A549 (cell line): ENCODE results near the gene MAP2K6. TPM values are rescaled to one million over a fixed set of nuclear protein-coding genes. Genes with fewer than 3 reads are reported as not detected.

Source experiments
- ATAC-seq, 2 experiments: fragments of 200-7000 bp in 1 of 2; fragments of >200 bp in 1 of 2; cut with Nextera tagmentation in 1 of 2; cut with Tn5 transposase in 1 of 2; 3 replicates each; pipeline versions ENCODE4 v1.8.0 to v1.9.1; 2018 to 2020; ENCODE audit warnings: mild to moderate bottlenecking in 1 of 2, moderate library complexity in 1 of 2
- CTCF ChIA-PET: fragments of 300-600 bp; sonication (Branson Sonifier 250); formaldehyde crosslinking; extraction: SDS; loops from one replicate; lab custom pipeline; 2021; ENCODE audit warnings: antibody characterized with exemption, inconsistent platforms; lab: Yijun Ruan, JAX
- POLR2A ChIA-PET: fragments of 350-600 bp; formaldehyde crosslinking; extraction: SDS; loops from one replicate; lab custom pipeline; 2021; ENCODE audit warnings: antibody characterized with exemption, inconsistent platforms; lab: Yijun Ruan, JAX
- DNase-seq, 2 experiments: peaks; one replicate each; pipeline versions ENCODE4 v3.0.0 to v3.0.0-alpha.2; 2011 to 2016; ENCODE audit warnings: low read depth in 1 of 2, low spot score in 1 of 2
- FAIRE-seq: peaks from 2 replicates; lab custom pipeline; 2011; peaks lifted over from hg19 to GRCh38; lab: Jason Lieb, UNC
- H3K27ac ChIP-seq, 2 experiments: fragments of >200 bp; sonication (Bioruptor Twin); formaldehyde crosslinking; 3 replicates each; pipeline ENCODE4 v1.5.1; 2016 to 2017
- H3K4me1 ChIP-seq: fragments of >200 bp; sonication (Bioruptor Twin); formaldehyde crosslinking; 3 replicates; pipeline ENCODE4 v1.6.1; 2016
- H3K4me2 ChIP-seq: fragments of >200 bp; sonication (Bioruptor Twin); formaldehyde crosslinking; 3 replicates; pipeline ENCODE4 v1.6.1; 2016
- H3K4me3 ChIP-seq: fragments of >200 bp; sonication (Bioruptor Twin); formaldehyde crosslinking; 3 replicates; pipeline ENCODE4 v1.5.1; 2016
- H3K9me3 ChIP-seq: fragments of >200 bp; sonication (Bioruptor Twin); formaldehyde crosslinking; 3 replicates; pipeline ENCODE4 v1.6.1; 2016
- CBX2 ChIP-seq: fragments of 200-600 bp; sonication (generic); IDR thresholded peaks from 2 replicates; pipeline ENCODE4 v1.6.1; 2016; ENCODE audit warnings: low read depth, mild to moderate bottlenecking, borderline replicate concordance
- CHD2 ChIP-seq: fragments of 150-350 bp; IDR thresholded peaks from 2 replicates; pipeline ENCODE4 v1.6.1; 2014; ENCODE audit warnings: low read length; ENCODE audit not compliant: partially characterized antibody
- CHD4 ChIP-seq: fragments of 200-600 bp; sonication (generic); IDR thresholded peaks from 2 replicates; pipeline ENCODE4 v1.6.1; 2016; ENCODE audit warnings: antibody characterized with exemption, mild to moderate bottlenecking, borderline replicate concordance
- EHF ChIP-seq: fragments of 250-450 bp; sonication (Bioruptor Pico); IDR thresholded peaks from 2 replicates; pipeline ENCODE4 v1.5.0; 2020; ENCODE audit warnings: mild to moderate bottlenecking
- EHMT2 ChIP-seq: fragments of 200-600 bp; sonication (generic); IDR thresholded peaks from 2 replicates; pipeline ENCODE4 v1.6.1; 2016; ENCODE audit warnings: antibody characterized with exemption, low read depth, mild to moderate bottlenecking, moderate library complexity
- ELK1 ChIP-seq: fragments of 150-350 bp; IDR thresholded peaks from 2 replicates; pipeline ENCODE4 v1.6.1; 2014; ENCODE audit warnings: low read depth, mild to moderate bottlenecking, low read length
- EP300 ChIP-seq, 2 experiments: fragments of >200 bp; sonication (Bioruptor Twin); formaldehyde crosslinking; IDR thresholded peaks; 2 replicates in 1 of 2; 3 replicates in 1 of 2; pipeline ENCODE4 v1.6.1; 2016 to 2017
- FOSB ChIP-seq: fragments of 250-450 bp; sonication (Bioruptor Pico); IDR thresholded peaks from 2 replicates; pipeline ENCODE4 v1.5.0; 2020; ENCODE audit warnings: mild to moderate bottlenecking, moderate library complexity
- FOSL2 ChIP-seq, 2 experiments: fragments of 450-650 bp in 1 of 2; fragments of >200 bp in 1 of 2; sonication (Bioruptor Twin) in 1 of 2; formaldehyde crosslinking; IDR thresholded peaks; 2 replicates each; pipeline versions ENCODE4 v1.5.0 to v1.6.1; 2016 to 2020; ENCODE audit warnings: mild to moderate bottlenecking in 1 of 2, moderate library complexity in 1 of 2
- FOXS1 ChIP-seq: fragments of 250-450 bp; sonication (Bioruptor Pico); IDR thresholded peaks from 2 replicates; pipeline ENCODE4 v1.5.0; 2020; ENCODE audit warnings: mild to moderate bottlenecking, moderate library complexity
- GATA3 ChIP-seq: IDR thresholded peaks from 2 replicates; pipeline ENCODE4 v1.6.1; 2012; ENCODE audit warnings: borderline replicate concordance
- HOXB13 ChIP-seq: fragments of 250-450 bp; sonication (Bioruptor Pico); IDR thresholded peaks from 2 replicates; pipeline ENCODE4 v1.5.0; 2020; ENCODE audit warnings: low read depth, mild to moderate bottlenecking, moderate library complexity
- HOXB5 ChIP-seq: fragments of 250-450 bp; sonication (Bioruptor Pico); IDR thresholded peaks from 2 replicates; pipeline ENCODE4 v1.5.0; 2020; ENCODE audit warnings: mild to moderate bottlenecking, moderate library complexity
- JUN ChIP-seq, 2 experiments: fragments of >200 bp; sonication (Bioruptor Twin); formaldehyde crosslinking; IDR thresholded peaks; 2 replicates in 1 of 2; 3 replicates in 1 of 2; pipeline ENCODE4 v1.6.1; 2016 to 2017
- JUNB ChIP-seq: fragments of >200 bp; sonication (Bioruptor Twin); formaldehyde crosslinking; IDR thresholded peaks from 2 replicates; pipeline ENCODE4 v1.6.1; 2016
- MAX ChIP-seq: IDR thresholded peaks from 2 replicates; pipeline ENCODE4 v1.6.1; 2012
- PHF8 ChIP-seq: fragments of 200-600 bp; sonication (generic); IDR thresholded peaks from 2 replicates; pipeline ENCODE4 v1.6.1; 2016; ENCODE audit warnings: low read depth, mild to moderate bottlenecking, antibody characterized with exemption, moderate library complexity, borderline replicate concordance
- RARB ChIP-seq: fragments of 250-450 bp; sonication (Bioruptor Pico); IDR thresholded peaks from 2 replicates; pipeline ENCODE4 v1.8.0; 2021; ENCODE audit warnings: mild to moderate bottlenecking, moderate library complexity
- RCOR1 ChIP-seq: fragments of 150-350 bp; IDR thresholded peaks from 2 replicates; pipeline ENCODE4 v1.6.1; 2014; ENCODE audit warnings: antibody characterized with exemption, low read length, low read depth
- REST ChIP-seq: fragments of 200-600 bp; sonication (generic); IDR thresholded peaks from 2 replicates; pipeline ENCODE4 v1.6.1; 2016; ENCODE audit warnings: antibody characterized with exemption, mild to moderate bottlenecking, moderate library complexity
- RFX5 ChIP-seq: fragments of 450-650 bp; IDR thresholded peaks from 2 replicates; pipeline ENCODE4 v1.7.1; 2014; ENCODE audit warnings: antibody characterized with exemption, mild to moderate bottlenecking, moderate library complexity
- RNF2 ChIP-seq: fragments of 200-600 bp; sonication (generic); IDR thresholded peaks from 2 replicates; pipeline ENCODE4 v1.6.1; 2016; ENCODE audit warnings: low read depth, mild to moderate bottlenecking, antibody characterized with exemption, moderate library complexity, borderline replicate concordance
- SMC3 ChIP-seq: fragments of >200 bp; sonication (Bioruptor Twin); formaldehyde crosslinking; IDR thresholded peaks from 3 replicates; pipeline ENCODE4 v1.6.1; 2018; ENCODE audit warnings: inconsistent platforms
- SREBF2 ChIP-seq: fragments of 450-650 bp; IDR thresholded peaks from 2 replicates; pipeline ENCODE4 v1.6.1; 2014; ENCODE audit warnings: mild to moderate bottlenecking, moderate library complexity
- TP53 ChIP-seq: fragments of 250-450 bp; sonication (Bioruptor Pico); IDR thresholded peaks from 2 replicates; pipeline ENCODE4 v1.5.0; 2021; ENCODE audit warnings: mild to moderate bottlenecking, moderate library complexity
- USF2 ChIP-seq: fragments of 450-650 bp; IDR thresholded peaks from 2 replicates; pipeline ENCODE4 v1.6.1; 2014; ENCODE audit warnings: antibody characterized with exemption
- ZC3H11A ChIP-seq: fragments of 450-650 bp; IDR thresholded peaks from 2 replicates; pipeline ENCODE4 v1.6.1; 2014; ENCODE audit warnings: antibody characterized with exemption, mild to moderate bottlenecking
- ZNF302 ChIP-seq: fragments of 250-450 bp; sonication (Bioruptor Pico); IDR thresholded peaks from 2 replicates; pipeline ENCODE4 v1.9.0; 2021; ENCODE audit warnings: inconsistent platforms, mild to moderate bottlenecking, moderate library complexity
- ZSCAN20 ChIP-seq: fragments of 250-450 bp; sonication (Bioruptor Pico); IDR thresholded peaks from 2 replicates; pipeline ENCODE4 v1.8.0; 2022; ENCODE audit warnings: mild to moderate bottlenecking, moderate library complexity
- whole genome bisulfite sequencing: methylation state at CpG from one replicate; pipeline ENCODE4 v1.1.6; 2017; ENCODE audit errors: missing lambda C conversion rate; 5-methylcytosine and 5-hydroxymethylcytosine counted together
- polyA plus RNA-seq, 4 experiments: library from polyadenylated mRNA; depleted of rRNA in 3 of 4; stranded (reverse); fragments of >200 nt; fragmentation: RNase III in 1 of 4; extraction: RNeasy Plus Mini Kit Qiagen cat#74134 plus additional on column Dnase treatment in 1 of 4; gene quantifications; 2 replicates in 3 of 4; 3 replicates in 1 of 4; pipeline ENCODE4 v1.2.3, GENCODE V29; 2011 to 2017

Gene MAP2K6
- polyA plus RNA-seq, 2 of the 4 experiments (the other 2 are of a cell fraction), result 20.2 to 20.7 TPM

- Histone ChIP-seq H3K4me2 (no peak overlapping the region), H3K27ac (no peak overlapping the region), H3K4me1 (peaks cover 27% of the 10 kb centered on the region), H3K4me3 (no peak overlapping the region), H3K9me3 (no peaks in the 10 kb centered on the region)
- CTCF ChIA-PET, result no interaction called here
- no peak for TF ChIP-seq REST
- TF ChIP-seq CHD2, result no peak
- no peak for TF ChIP-seq EHF (CRISPR knock-in tag)
- no peak for TF ChIP-seq EHMT2
- TF ChIP-seq SREBF2, result no peak
- no peak for TF ChIP-seq ZC3H11A
- TF ChIP-seq RARB (CRISPR knock-in tag), result no peak
- no peak for TF ChIP-seq CHD4
- TF ChIP-seq GATA3, result no peak
- TF ChIP-seq ZSCAN20 (CRISPR knock-in tag), result no peak
- TF ChIP-seq JUNB, result no peak
- no peak for TF ChIP-seq USF2
- TF ChIP-seq PHF8, result no peak
- TF ChIP-seq RNF2, result no peak
- no peak for ATAC-seq
- no peak for FAIRE-seq
- DNase-seq, result no peak
- POLR2A ChIA-PET, result no interaction called here
- 88% methylated on average over 8 of the region's 8 CpGs for WGBS
Observed at GRCh38 chr17:69462882-69463281, 48.4 kb downstream of the MAP2K6 start.

- H3K4me3 ChIP-seq, result no peak overlapping the region
- CTCF ChIA-PET, result interaction anchor here (0.6 to 1.0 kb wide), 3 partner anchors 10 to 941 kb away, joined by 3 read pairs; no protein-coding TSS in a partner anchor
Observed at GRCh38 chr17:69466451-69466850, 52.0 kb downstream of the MAP2K6 start.

More at GRCh38 chr17:69466451-69466850, 52.0 kb downstream of the MAP2K6 start:
- no peak for DNase-seq
- peak overlapping the region; percentile 55 to 80; a peak in 5 of 6 replicates for H3K27ac ChIP-seq
- FAIRE-seq, result no peak
- POLR2A ChIA-PET, result no interaction called here
- peaks cover 36% of the 10 kb centered on the region for H3K4me1 ChIP-seq
- WGBS, result 47% methylated on average over 6 of the region's 6 CpGs
- H3K9me3 ChIP-seq, result no peaks in the 10 kb centered on the region
- peak in 1 of 2 experiments; percentile 11; a peak in 2 of 6 replicates for ATAC-seq
- H3K4me2 ChIP-seq, result peak overlapping the region; percentile 77
- no peak for TF ChIP-seq TP53 (CRISPR knock-in tag)
- no peak for TF ChIP-seq ZC3H11A
- no peak for TF ChIP-seq EHMT2
- no peak for TF ChIP-seq RCOR1
- no peak for TF ChIP-seq FOXS1 (CRISPR knock-in tag)
- no peak for TF ChIP-seq SMC3
- no peak for TF ChIP-seq HOXB5 (CRISPR knock-in tag)
- no peak for TF ChIP-seq MAX
- no peak for TF ChIP-seq CBX2
- no peak for TF ChIP-seq FOSB (CRISPR knock-in tag)
- TF ChIP-seq JUN (IDR thresholded peaks at IDR 0.05), result no peak
- TF ChIP-seq SREBF2, result no peak
- no peak for TF ChIP-seq JUNB
- no peak for TF ChIP-seq REST
- no peak for TF ChIP-seq ZNF302 (CRISPR knock-in tag)
- TF ChIP-seq RFX5, result no peak
- TF ChIP-seq ELK1, result no peak
- TF ChIP-seq FOSL2 (IDR thresholded peaks at IDR 0.05), result no peak
- TF ChIP-seq FOSL2 (CRISPR knock-in tag; IDR thresholded peaks at IDR 0.05), result no peak
- TF ChIP-seq HOXB13, result no peak
- TF ChIP-seq EP300 (IDR thresholded peaks at IDR 0.05), result no peak
